ENCODE data around the gene DGCR2.

DNA sequence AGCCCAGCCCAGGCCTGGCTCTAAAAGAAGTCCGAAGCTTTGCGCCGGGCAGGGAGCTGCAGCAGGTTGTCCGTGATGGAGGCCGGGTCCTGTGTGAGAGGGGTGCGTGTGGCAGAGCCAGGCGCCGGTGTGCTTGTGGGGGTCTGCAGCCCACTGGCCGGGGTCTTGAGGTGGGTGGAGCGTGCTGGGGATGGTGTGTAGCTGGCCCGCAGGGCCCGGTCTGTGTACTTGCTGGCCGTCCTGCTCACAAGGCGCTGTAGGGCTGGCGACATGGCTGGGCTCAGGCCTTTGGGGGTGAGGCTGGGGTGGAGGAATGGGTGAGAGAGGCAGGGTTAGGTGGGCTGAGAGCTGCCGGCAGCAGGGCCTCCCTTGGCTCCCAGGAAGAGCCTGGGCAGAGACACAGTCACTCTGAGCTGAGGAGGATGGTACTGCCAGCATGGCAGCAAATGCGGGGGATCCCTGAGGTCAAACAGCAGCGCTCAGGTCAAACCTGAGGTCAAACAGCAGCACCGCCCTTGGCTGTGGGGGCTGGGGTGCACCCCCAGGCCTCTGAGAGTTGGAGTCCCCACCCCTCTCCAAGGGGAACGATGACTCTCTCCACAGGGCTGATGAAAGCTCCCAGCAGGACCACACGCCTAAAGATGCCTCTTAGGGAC is 12.1 kb upstream of the DGCR2 start:
- TF ChIP-seq, protein P1, sequence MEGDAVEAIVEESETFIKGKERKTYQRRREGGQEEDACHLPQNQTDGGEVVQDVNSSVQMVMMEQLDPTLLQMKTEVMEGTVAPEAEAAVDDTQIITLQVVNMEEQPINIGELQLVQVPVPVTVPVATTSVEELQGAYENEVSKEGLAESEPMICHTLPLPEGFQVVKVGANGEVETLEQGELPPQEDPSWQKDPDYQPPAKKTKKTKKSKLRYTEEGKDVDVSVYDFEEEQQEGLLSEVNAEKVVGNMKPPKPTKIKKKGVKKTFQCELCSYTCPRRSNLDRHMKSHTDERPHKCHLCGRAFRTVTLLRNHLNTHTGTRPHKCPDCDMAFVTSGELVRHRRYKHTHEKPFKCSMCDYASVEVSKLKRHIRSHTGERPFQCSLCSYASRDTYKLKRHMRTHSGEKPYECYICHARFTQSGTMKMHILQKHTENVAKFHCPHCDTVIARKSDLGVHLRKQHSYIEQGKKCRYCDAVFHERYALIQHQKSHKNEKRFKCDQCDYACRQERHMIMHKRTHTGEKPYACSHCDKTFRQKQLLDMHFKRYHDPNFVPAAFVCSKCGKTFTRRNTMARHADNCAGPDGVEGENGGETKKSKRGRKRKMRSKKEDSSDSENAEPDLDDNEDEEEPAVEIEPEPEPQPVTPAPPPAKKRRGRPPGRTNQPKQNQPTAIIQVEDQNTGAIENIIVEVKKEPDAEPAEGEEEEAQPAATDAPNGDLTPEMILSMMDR (IDR thresholded peaks at IDR 0.05; ENCODE audit: control extremely low read depth in 1 of 3, insufficient read depth in 1 of 3, low read depth in 1 of 3, low read length in 3 of 3): no peak
- TF ChIP-seq ZNF274 (IDR thresholded peaks at IDR 0.05; ENCODE audit: borderline replicate concordance, extremely low read depth, low read length): no peak
- no peak for TF ChIP-seq JUND (IDR thresholded peaks at IDR 0.05; ENCODE audit: low read length)
- no peak for TF ChIP-seq POLR2A (IDR thresholded peaks at IDR 0.05; ENCODE audit: control extremely low read depth in 1 of 2, low read depth in 2 of 2, low read length in 2 of 2)
- no peak for TF ChIP-seq CBX5 (IDR thresholded peaks at IDR 0.05; ENCODE audit: low read depth, low read length)
- no peak for TF ChIP-seq TCF12 (IDR thresholded peaks at IDR 0.05; ENCODE audit: low read depth, low read length)
- TF ChIP-seq CHD2 (IDR thresholded peaks at IDR 0.05; ENCODE audit: low read length): no peak
- TF ChIP-seq TAF1 (IDR thresholded peaks at IDR 0.05; ENCODE audit: low read depth, low read length): no peak
- TF ChIP-seq RNF2 (IDR thresholded peaks at IDR 0.05; ENCODE audit: borderline replicate concordance, low read depth, low read length, missing control alignments, poor library complexity, severe bottlenecking): no peak

Data from H1 (cell line).